ENCODE data around the gene IFT172. TPM values are rescaled to one million over a fixed set of nuclear protein-coding genes. Genes with fewer than 3 reads are reported as not detected.

The IFT172 gene
- total and polyA plus RNA-seq, 5 donors: 17.0 to 29.5 (median 25.7) TPM

GRCh38 chr2:27445615-27446014 lies 43.9 kb downstream of the IFT172 start:
- peaks cover 4% of the 10 kb centered on the region for H3K4me1 ChIP-seq (ENCODE audit: control insufficient read depth, insufficient read depth, low read length)
- no peaks in the 10 kb centered on the region for H3K27me3 ChIP-seq (ENCODE audit: control insufficient read depth, insufficient read depth)
- ATAC-seq (no peak), DNase-seq (no peak)
- H3K9me3 ChIP-seq (ENCODE audit: control insufficient read depth, low read length): no peaks in the 10 kb centered on the region
- no peak overlapping the region for H3K27ac ChIP-seq (ENCODE audit: low read length)
- WGBS: 92% methylated on average over 8 of the region's 8 CpGs
- intact Hi-C loops (cut with DNase I): no loop called here
- no peak overlapping the region for H3K4me3 ChIP-seq (ENCODE audit: low read length)

- intact Hi-C loops (cut with DNase I): no loop called here
- ATAC-seq (no peak), DNase-seq (no peak)
- no peaks in the 10 kb centered on the region for H3K27me3 ChIP-seq (ENCODE audit: control insufficient read depth, insufficient read depth)
- no peak overlapping the region for H3K27ac ChIP-seq (ENCODE audit: low read length)
- H3K4me1 ChIP-seq (ENCODE audit: control insufficient read depth, insufficient read depth, low read length): peaks cover 4% of the 10 kb centered on the region
- no peaks in the 10 kb centered on the region for H3K9me3 ChIP-seq (ENCODE audit: control insufficient read depth, low read length)
- no peak overlapping the region for H3K4me3 ChIP-seq (ENCODE audit: low read length)
- WGBS: 94% methylated on average over 8 of the region's 8 CpGs
These were observed 44.4 kb downstream of the IFT172 start for GRCh38 chr2:27445155-27445554.

GRCh38 chr2:27442920-27443282 lies 46.6 kb downstream of the IFT172 start:
- H3K27ac ChIP-seq (ENCODE audit: low read length): no peak overlapping the region
- intact Hi-C loops (cut with DNase I): no loop called here
- ATAC-seq (peak; percentile 27 to 34), DNase-seq (no peak)
- H3K27me3 ChIP-seq (ENCODE audit: control insufficient read depth, insufficient read depth): no peaks in the 10 kb centered on the region
- H3K4me3 ChIP-seq (ENCODE audit: low read length): no peak overlapping the region
- 77% methylated on average over 6 of the region's 6 CpGs for WGBS
- H3K9me3 ChIP-seq (ENCODE audit: control insufficient read depth, low read length): no peaks in the 10 kb centered on the region
- peaks cover 4% of the 10 kb centered on the region for H3K4me1 ChIP-seq (ENCODE audit: control insufficient read depth, insufficient read depth, low read length)

- intact Hi-C loops (cut with DNase I): no loop called here
- no peak within 1 kb of the TSS for H3K27ac ChIP-seq (ENCODE audit: low read length)
- no peaks in the 10 kb centered on the region for H3K27me3 ChIP-seq (ENCODE audit: control insufficient read depth, insufficient read depth)
- H3K9me3 ChIP-seq (ENCODE audit: control insufficient read depth, low read length): no peaks in the 10 kb centered on the region
- H3K4me3 ChIP-seq (ENCODE audit: low read length): no peak within 1 kb of the TSS
- ATAC-seq (peak; percentile 60 to 62), DNase-seq (peak in 2 of 3 donors; percentile 59 to 67)
- H3K4me1 ChIP-seq (ENCODE audit: control insufficient read depth, insufficient read depth, low read length): peaks cover 4% of the 10 kb centered on the region
- WGBS: 37% methylated on average over 80 of the region's 80 CpGs
These were observed 47.3 kb downstream of the IFT172 start, which contains the start of gene KRTCAP3 for GRCh38 chr2:27441958-27442919. Gene KRTCAP3, plus strand, starts transcription at chr2:27442381. Its CDS starts 32 bp downstream, at chr2:27442413.

- Histone ChIP-seq H3K4me3 (ENCODE audit: low read length) (no peak overlapping the region), H3K27me3 (ENCODE audit: control insufficient read depth, insufficient read depth) (no peaks in the 10 kb centered on the region), H3K27ac (ENCODE audit: low read length) (no peak overlapping the region), H3K9me3 (ENCODE audit: control insufficient read depth, low read length) (no peaks in the 10 kb centered on the region), H3K4me1 (ENCODE audit: control insufficient read depth, insufficient read depth, low read length) (peaks cover 4% of the 10 kb centered on the region)
- intact Hi-C loops (cut with DNase I): no loop called here
- ATAC-seq (peak; percentile 4 to 17), DNase-seq (no peak)
- 82% methylated on average over 10 of the region's 10 CpGs for WGBS
These were observed 48.2 kb downstream of the IFT172 start for GRCh38 chr2:27441226-27441926.

- no peak for ATAC-seq
- no peaks in the 10 kb centered on the region for H3K9me3 ChIP-seq (ENCODE audit: control insufficient read depth, low read length)
- H3K27ac ChIP-seq (ENCODE audit: low read length): no peak overlapping the region
- H3K4me1 ChIP-seq (ENCODE audit: control insufficient read depth, insufficient read depth, low read length): peaks cover 3% of the 10 kb centered on the region
- intact Hi-C loops (cut with DNase I): no loop called here
- H3K27me3 ChIP-seq (ENCODE audit: control insufficient read depth, insufficient read depth): no peaks in the 10 kb centered on the region
- DNase-seq: no peak
- H3K4me3 ChIP-seq (ENCODE audit: low read length): no peak overlapping the region
- 86% methylated on average over 6 of the region's 6 CpGs for WGBS
These were observed 53.9 kb downstream of the IFT172 start for GRCh38 chr2:27435628-27436027.

GRCh38 chr2:27431395-27431794 lies 58.1 kb downstream of the IFT172 start:
- H3K4me1 ChIP-seq (ENCODE audit: control insufficient read depth, insufficient read depth, low read length): peaks cover 3% of the 10 kb centered on the region
- no peak for ATAC-seq
- intact Hi-C loops (cut with DNase I): no loop called here
- H3K27me3 ChIP-seq (ENCODE audit: control insufficient read depth, insufficient read depth): no peaks in the 10 kb centered on the region
- DNase-seq: no peak
- no peak overlapping the region for H3K27ac ChIP-seq (ENCODE audit: low read length)
- H3K4me3 ChIP-seq (ENCODE audit: low read length): no peak overlapping the region
- no peaks in the 10 kb centered on the region for H3K9me3 ChIP-seq (ENCODE audit: control insufficient read depth, low read length)

- Histone ChIP-seq H3K4me3 (ENCODE audit: low read length) (peak overlapping the region; percentile 93), H3K4me1 (ENCODE audit: control insufficient read depth, insufficient read depth, low read length) (peaks cover 3% of the 10 kb centered on the region), H3K27me3 (ENCODE audit: control insufficient read depth, insufficient read depth) (no peaks in the 10 kb centered on the region), H3K9me3 (ENCODE audit: control insufficient read depth, low read length) (no peaks in the 10 kb centered on the region), H3K27ac (ENCODE audit: low read length) (peak overlapping the region; percentile 89)
- under 1% methylated on average over 51 of the region's 51 CpGs for WGBS
- intact Hi-C loops (cut with DNase I): no loop called here
- DNase-seq: peak; percentile 89 to 95 (median 93)
- peak; percentile 94 for ATAC-seq
These were observed 60.5 kb downstream of the IFT172 start for GRCh38 chr2:27428978-27429541.

GRCh38 chr2:27428213-27428977 lies 61.1 kb downstream of the IFT172 start, which contains the start of gene NRBP1:
Gene NRBP1, plus strand, starts transcription at chr2:27428631. Its CDS starts 4,643 bp downstream, at chr2:27433274.
- peaks cover 3% of the 10 kb centered on the region for H3K4me1 ChIP-seq (ENCODE audit: control insufficient read depth, insufficient read depth, low read length)
- under 1% methylated on average over 75 of the region's 75 CpGs for WGBS

GRCh38 chr2:27427863-27428212 lies 61.7 kb downstream of the IFT172 start:
- intact Hi-C loops (cut with DNase I): no loop called here

More at GRCh38 chr2:27428213-27428977, 61.1 kb downstream of the IFT172 start, which contains the start of gene NRBP1:
- peak; percentile 97 to 98 for ATAC-seq
- intact Hi-C loops (cut with DNase I): no loop called here
- Histone ChIP-seq H3K4me3 (ENCODE audit: low read length) (peak within 1 kb of the TSS; percentile 93), H3K27ac (ENCODE audit: low read length) (peak within 1 kb of the TSS; percentile 89), H3K9me3 (ENCODE audit: control insufficient read depth, low read length) (no peaks in the 10 kb centered on the region), H3K27me3 (ENCODE audit: control insufficient read depth, insufficient read depth) (no peaks in the 10 kb centered on the region)
- peak; percentile 92 to 98 (median 97) for DNase-seq

More at GRCh38 chr2:27427863-27428212, 61.7 kb downstream of the IFT172 start:
- peak overlapping the region; percentile 89 for H3K27ac ChIP-seq (ENCODE audit: low read length)
- 14% methylated on average over 7 of the region's 7 CpGs for WGBS
- H3K27me3 ChIP-seq (ENCODE audit: control insufficient read depth, insufficient read depth): no peaks in the 10 kb centered on the region
- H3K4me3 ChIP-seq (ENCODE audit: low read length): peak overlapping the region; percentile 93
- no peak for ATAC-seq
- DNase-seq: no peak
- no peaks in the 10 kb centered on the region for H3K9me3 ChIP-seq (ENCODE audit: control insufficient read depth, low read length)
- peaks cover 3% of the 10 kb centered on the region for H3K4me1 ChIP-seq (ENCODE audit: control insufficient read depth, insufficient read depth, low read length)

All from right cardiac atrium (tissue), 5 donors.